ENCODE data around the gene CFAP100.

DNA sequence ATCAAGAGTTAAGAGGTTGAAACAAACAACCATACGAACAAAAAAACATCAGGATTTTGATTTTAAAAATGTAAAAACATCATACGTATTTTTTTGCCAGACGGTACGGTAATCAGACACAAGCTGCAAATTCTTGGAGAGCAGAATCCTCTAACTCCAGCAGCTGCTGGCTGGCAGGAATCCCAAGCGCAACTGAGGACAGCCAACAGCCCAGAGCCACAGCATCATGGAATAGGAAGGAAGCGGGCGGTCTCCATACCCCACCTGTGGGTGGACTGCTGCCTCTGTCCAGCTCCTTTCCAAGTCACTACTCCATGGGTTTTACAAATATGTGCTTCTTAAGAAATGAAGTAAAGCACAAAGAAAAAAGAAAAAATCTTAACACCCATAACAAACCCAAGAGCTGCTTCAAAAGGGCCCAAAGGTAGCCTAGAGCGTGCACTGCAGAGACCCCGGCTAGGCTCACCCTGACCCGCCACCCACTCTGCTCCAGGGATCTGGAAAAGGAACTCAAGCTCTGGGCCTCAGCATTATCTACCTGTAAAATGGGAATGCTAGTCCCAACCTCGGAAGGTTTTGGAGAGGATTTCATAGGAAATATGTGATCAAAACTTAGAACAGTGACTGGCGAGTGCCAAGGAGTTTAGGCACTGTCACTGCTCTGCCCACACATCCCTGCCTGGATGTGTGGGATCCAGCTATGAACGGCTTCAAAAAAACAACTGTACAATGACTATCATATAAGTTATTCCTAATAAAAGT, 47.6 kb downstream of the CFAP100 start:
- TF ChIP-seq YY1 (IDR thresholded peaks at IDR 0.05; ENCODE audit: insufficient read depth, insufficient read length), result no peak
- TF ChIP-seq ZNF274 (IDR thresholded peaks at IDR 0.05; ENCODE audit: low read depth, low read length), result no peak
- TF ChIP-seq SUZ12 (IDR thresholded peaks at IDR 0.05; ENCODE audit: extremely low read depth, insufficient read depth, insufficient read length), result no peak
